Stimulated activated CD8-positive, alpha-beta memory T cell treated with anti-CD3 and anti-CD28 coated beads, Interleukin-4, amount 100 ng/mL, for 4 hours (primary cell): ENCODE measurements around the gene TOLLIP.
"Not testable (repeated sequence)": the region's sequence is repeated elsewhere in the genome, so short reads cannot be mapped to it uniquely, and the experiment has no call there.

Experiments used
- DNase-seq, 2 donors: peaks; one replicate each; pipeline ENCODE4 v3.0.0-alpha.2; 2020; ENCODE audit warnings: low read depth in 2 of 2, low spot score in 1 of 2

TOLLIP gene

DNA sequence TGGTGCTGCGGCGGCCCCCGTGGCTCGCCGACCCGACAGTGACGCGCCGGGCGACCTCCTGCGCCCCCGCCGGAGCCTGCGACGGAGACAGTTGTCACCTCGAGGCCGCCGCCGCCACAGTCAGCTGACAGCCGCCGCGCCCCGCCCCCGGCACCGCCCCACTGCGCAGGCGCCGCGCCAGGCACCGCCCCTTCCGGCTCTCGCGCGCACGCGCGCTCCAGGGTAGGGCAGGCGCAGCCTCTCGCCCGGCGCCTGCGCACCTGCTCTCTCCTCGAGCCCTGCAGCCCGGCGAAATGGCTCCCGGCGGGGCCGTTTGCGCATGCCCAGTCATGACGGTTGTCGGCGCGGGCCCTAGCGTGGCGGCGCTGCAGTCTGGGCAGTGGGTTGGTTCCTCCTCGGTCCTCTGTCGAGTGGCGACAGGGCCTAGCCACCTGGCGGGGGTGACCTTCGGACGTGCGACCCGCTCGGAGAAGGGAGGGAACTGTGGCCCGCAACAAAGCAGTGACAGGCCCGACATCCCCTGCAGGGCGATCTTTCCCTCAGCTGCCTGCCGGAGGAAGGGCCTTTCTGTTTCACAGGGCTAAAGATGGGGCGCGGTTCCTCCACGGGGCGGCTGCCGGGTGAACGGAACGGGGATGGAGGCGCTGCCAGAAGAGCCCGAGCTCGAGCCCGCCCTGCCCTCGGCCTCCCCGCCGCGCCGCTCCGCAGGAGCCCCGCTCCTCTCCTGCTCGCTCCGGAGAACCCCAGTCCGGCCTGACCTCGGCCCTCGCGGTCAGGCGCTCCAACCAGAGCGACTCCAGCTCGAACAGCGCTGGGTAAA is at the start of gene TOLLIP:
Gene TOLLIP (minus strand): TSS at position 135 of the 820 bp plus-strand sequence. CDS start 134 bp downstream, at position 1.
- peak; percentile 90 to 92 for DNase-seq

DNA sequence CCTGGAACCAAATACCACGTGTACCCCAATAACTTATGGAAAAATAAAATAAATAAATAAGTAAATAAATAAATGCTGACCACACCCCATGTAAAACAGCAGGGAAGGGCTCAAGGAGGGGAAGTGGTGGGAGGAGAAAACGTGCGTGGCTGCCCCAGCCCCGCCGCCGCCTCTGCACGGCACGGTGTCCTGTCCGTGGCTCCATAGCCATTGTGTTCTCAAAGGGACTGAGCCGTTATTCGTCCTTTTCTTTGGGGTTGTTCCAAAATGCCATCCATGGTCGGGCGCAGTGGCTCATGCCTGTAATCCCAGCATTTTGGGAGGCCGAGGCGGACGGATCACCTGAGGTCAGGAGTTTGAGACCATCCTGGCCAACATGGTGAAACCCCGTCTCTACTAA is 49.5 kb upstream of the TOLLIP start:
- DNase-seq, result not testable (repeated sequence)

GRCh38 chr11:1358286-1358685 is 48.9 kb upstream of the TOLLIP start:
- no peak for DNase-seq

GRCh38 chr11:1356478-1356960 is 47.1 kb upstream of the TOLLIP start:
- DNase-seq, result no peak

- no peak for DNase-seq
Observed at GRCh38 chr11:1356007-1356435, 46.6 kb upstream of the TOLLIP start.

- DNase-seq, result no peak
Observed at GRCh38 chr11:1354125-1354938, 44.9 kb upstream of the TOLLIP start.

DNA sequence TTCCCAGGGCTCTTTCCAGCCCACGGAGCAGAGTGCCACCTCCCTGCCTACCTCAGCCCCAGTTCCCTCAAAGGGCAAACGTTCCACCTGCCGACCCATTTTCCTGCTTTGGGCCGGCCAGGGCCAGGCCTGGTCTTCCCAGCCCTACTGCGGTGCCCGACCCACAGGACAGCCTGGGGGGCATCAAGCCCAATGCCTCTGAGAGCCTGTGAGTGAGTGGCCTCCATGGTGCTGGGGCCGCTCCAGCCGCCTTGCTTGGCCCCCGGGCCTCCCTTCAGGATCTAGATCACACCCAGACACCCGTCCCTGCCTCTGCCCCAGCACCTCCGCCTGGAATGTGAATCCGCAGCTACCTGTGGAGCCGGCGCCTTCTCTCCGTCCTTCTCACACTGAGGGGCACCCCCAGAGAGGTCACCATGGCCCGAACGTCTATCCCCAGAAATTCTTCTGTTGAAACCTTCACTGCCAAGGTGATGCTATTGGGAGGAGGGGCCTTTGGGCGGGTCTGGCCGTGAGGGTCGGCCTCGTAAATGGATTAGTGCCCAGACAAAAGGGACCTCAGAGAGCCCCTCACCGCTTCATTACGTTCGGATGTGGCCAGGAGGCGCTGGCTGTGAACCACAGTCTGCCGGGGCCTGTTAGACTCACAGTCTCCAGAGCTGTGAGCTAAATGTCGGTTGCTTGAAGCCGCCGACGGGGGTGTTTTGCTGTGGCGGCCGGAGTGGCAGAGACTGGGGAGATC is 44.1 kb upstream of the TOLLIP start:
- no peak for DNase-seq

DNA sequence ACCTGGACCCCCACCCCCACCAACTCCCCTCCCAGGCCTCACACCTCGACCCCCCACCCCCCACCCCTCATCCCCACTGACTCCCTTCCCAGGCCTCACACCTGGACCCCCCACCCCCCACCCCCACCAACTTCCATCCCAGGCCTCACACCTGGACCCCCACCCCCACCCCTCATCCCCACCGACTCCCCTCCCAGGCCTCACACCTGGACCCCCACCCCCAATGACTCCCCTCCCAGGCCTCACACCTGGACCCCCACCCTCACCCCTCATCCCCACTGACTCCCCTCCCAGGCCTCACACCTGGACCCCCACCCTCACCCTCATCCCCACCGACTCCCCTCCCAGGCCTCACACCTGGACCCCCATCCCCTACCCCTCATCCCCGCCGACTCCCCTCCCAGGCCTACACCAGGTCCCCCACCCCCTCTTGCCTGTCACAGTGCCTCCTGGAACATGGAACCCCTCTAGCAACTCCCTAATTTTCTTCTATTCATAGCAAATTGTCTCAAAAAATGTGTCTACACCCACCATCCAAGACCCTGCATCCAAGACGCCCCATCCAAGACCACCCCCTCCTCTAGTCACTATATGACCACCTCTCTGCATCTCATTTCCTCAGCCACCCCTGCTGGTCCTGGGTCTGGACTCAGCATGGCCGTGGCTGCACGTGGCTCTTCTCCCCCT is 43.4 kb upstream of the TOLLIP start:
- no peak for DNase-seq

GRCh38 chr11:1351278-1351937 is 42.0 kb upstream of the TOLLIP start:
- DNase-seq, result no peak

DNA sequence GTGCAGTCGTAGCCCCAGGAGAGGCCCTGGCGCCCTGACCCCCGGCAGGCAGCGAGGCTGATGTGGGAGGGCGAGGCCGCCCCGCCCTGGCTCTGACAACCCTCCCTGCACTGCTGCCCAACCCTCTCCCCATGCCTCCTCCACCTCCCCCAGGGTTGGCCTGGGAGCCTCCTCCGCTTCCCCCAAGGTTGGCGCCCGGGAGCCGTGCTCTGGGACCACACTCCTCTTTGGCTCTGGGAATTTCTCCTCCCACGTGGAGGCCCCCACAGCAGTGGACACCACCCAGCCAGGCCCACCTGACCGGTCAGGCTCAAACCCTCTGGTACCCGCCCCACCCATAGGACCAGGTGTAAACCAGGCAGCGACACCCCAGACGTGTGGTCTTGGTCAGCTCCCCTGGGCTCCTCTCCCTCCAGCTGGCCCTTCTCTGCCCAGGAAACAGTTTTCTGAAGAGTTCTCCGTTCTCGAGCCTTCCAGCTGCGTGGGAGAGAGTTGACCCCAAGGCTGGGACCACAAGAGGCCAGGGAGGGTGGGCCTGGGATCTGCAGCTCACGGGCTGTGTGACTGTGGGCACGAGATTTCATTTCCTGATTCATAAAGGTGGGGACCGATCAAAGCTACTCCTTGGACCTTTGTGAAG is 40.8 kb upstream of the TOLLIP start:
- DNase-seq, result no peak

DNA sequence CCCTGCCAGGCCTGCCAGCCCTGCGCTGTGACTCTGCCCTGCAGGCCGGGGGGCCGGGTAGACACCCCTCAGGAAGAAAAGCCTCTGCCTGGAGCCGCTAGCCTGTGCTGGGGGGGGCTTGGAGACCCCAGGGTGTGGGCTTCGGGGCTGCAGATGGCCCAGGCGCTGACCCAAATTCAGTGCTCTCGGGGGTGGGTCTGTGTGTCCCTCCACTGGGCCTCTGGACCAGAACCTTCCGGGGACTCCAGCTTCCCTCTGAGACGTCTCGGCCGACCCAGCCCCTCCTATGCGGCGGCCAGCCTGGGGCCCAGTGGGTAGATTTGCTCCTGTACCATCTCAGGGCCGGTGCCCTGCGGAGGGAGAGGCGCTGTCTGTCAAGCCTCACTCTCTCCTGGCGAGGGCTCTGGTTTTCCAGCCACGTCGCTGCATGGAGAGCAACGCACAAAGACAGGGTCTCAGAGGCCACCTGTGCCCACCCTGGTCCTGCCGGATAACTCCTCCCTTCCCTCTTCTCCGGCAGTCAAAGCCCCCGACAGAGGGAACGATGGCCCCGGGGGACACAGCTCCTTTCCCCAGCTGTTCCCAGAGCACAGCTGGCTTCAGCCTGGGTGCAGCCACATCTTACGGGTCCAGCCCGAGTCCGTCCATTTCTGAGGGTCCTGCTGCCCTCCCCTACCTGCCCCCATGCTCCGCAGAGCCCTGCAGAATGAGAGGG is 40.1 kb upstream of the TOLLIP start:
- no peak for DNase-seq

- no peak for DNase-seq
Observed at GRCh38 chr11:1348796-1349326, 39.4 kb upstream of the TOLLIP start.

- no peak for DNase-seq
Observed at GRCh38 chr11:1348146-1348795, 38.8 kb upstream of the TOLLIP start.

DNA sequence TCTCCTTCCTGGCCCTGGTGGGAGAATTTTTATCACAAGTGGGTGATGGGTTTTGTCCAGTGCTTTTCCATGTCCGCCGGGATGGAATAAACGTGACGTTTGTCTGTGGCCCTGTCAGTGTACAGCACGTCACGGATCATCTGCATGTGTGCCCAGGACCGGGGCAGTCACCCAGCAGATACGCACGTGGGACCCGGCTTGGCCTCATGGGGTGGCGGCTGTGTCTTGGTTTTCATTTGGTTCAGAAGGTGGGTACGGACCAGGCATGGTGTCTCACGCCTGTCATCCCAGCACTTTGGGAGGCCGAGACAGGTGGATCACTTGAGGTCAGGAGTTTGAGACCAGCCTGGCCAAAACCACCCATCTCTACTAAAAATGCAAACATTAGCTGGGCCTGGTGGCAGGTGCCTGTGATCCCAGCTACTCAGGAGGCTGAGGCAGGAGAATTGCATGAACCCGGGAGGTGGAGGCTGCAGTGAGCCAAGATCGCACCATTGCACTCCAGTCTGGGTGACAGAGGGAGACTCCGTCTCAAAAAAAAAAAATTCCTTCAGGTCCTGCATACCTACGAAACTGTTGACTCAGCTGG is 38.1 kb upstream of the TOLLIP start:
- not testable (repeated sequence) for DNase-seq

DNA sequence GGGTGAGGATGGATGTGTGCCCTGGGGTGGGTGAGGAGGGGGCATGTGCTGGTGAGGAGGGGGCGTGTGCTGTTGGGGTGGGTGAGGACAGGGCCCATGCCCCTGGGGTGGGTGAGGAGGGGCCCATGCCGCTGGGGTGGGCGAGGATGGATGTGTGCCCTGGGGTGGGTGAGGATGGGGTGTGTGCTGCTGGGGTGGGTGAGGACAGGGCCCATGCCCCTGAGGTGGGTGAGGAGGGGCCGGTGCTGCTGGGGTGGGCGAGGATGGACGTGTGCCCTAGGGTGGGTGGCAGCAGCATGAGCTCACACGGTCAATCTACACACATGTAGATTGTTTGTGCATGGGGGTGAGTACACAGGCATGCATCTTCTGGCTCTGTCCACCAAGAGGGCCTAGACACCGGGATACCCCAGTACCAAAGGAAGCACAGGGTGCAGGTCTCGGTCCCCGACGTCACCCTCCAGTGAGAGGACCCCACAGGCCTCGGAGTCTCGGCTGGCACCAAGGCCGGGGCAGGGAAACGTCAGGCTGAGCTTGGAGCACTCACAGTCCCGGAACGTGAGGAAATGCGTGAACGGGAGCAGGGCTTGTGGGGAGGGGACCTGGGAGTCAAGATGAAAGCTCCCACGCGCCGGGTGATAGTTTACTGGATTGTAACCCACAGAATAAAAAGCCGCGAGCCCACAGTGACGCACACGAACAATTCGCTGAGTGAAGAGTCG is 37.4 kb upstream of the TOLLIP start:
- no peak for DNase-seq

GRCh38 chr11:1345737-1346513 is 36.5 kb upstream of the TOLLIP start:
- DNase-seq, result no peak
